22Rv1 (cell line): Measurements from ENCODE around the gene ACTG1.

Experiments
- ZFX ChIP-seq: fragments of 450-650 bp; IDR thresholded peaks from 2 replicates; pipeline ENCODE4 v1.6.1; 2017; ENCODE audit warnings: antibody characterized with exemption, borderline replicate concordance
- TF ChIP-seq, protein P1 (sequence below): fragments of 450-650 bp; IDR thresholded peaks from 2 replicates; pipeline ENCODE4 v1.5.1; 2017; ENCODE audit warnings: mild to moderate bottlenecking

DNA sequence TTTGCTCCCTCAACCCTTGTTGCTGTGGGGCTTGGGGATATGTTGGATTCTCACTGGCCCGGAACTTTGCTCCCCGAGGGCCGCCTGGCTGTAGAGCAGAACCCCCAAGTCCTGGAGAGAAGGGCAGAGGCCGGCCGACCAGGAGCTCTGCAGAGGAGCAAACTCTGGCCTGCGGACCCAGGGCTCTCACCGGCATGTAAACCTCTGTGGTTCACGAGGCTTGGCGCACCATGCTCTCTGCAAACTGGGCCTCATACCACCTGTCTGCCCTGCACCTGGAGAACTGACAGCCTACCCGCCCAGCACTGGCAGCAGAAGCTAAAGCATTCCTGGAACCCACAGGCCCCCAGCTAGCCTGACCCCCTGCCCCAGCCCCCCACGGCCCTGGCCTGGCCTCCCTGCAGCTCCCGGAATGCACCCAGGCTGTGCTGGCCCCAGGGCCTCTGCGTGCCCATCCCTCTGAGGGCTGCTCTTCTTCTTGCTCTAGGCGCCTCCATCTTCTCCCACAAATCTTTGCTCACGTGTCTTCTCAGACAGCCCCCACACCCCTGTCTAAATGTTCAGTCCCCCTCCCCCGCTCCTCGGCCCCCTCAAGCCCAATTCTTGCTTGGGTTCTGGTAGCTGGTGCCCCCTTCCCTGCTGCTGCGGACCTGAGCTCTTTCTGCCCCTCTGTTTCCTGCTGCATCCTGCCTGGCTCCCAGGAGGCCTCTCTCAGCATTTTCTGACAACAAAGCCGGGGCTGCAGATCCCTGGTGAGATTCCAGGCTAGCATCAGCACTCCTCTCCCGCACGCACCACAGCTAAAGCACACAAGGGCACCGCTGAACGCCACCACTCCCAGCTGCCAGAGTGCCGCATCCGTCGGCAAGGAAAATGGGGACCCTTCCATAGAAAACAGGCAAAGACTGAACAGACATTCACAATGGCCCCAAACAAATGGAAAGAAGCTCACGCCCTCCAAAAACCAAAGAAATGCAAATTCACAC is 23.3 kb downstream of the ACTG1 start:
- TF ChIP-seq, protein P1, sequence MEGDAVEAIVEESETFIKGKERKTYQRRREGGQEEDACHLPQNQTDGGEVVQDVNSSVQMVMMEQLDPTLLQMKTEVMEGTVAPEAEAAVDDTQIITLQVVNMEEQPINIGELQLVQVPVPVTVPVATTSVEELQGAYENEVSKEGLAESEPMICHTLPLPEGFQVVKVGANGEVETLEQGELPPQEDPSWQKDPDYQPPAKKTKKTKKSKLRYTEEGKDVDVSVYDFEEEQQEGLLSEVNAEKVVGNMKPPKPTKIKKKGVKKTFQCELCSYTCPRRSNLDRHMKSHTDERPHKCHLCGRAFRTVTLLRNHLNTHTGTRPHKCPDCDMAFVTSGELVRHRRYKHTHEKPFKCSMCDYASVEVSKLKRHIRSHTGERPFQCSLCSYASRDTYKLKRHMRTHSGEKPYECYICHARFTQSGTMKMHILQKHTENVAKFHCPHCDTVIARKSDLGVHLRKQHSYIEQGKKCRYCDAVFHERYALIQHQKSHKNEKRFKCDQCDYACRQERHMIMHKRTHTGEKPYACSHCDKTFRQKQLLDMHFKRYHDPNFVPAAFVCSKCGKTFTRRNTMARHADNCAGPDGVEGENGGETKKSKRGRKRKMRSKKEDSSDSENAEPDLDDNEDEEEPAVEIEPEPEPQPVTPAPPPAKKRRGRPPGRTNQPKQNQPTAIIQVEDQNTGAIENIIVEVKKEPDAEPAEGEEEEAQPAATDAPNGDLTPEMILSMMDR, result no peak
- TF ChIP-seq ZFX, result no peak
